Measurements from ENCODE around the gene APLN.

GRCh38 chrX:129654652-129655546 lies at the start of gene APLN:
- no peak for TF ChIP-seq YY1 (IDR thresholded peaks at IDR 0.05; ENCODE audit: insufficient read depth, insufficient read length)
- no peak for TF ChIP-seq SUZ12 (IDR thresholded peaks at IDR 0.05; ENCODE audit: extremely low read depth, insufficient read depth, insufficient read length)

Data from NT2/D1 (cell line).